ENCODE results near the gene LINGO3. TPM values are rescaled to one million over a fixed set of nuclear protein-coding genes. Genes with fewer than 3 reads are reported as not detected.

Gene LINGO3
- total and polyA plus RNA-seq, 2 donors (not counting 1 experiment from before 2014, with no cell fraction given), result 1.1 to 3.9 TPM

DNA sequence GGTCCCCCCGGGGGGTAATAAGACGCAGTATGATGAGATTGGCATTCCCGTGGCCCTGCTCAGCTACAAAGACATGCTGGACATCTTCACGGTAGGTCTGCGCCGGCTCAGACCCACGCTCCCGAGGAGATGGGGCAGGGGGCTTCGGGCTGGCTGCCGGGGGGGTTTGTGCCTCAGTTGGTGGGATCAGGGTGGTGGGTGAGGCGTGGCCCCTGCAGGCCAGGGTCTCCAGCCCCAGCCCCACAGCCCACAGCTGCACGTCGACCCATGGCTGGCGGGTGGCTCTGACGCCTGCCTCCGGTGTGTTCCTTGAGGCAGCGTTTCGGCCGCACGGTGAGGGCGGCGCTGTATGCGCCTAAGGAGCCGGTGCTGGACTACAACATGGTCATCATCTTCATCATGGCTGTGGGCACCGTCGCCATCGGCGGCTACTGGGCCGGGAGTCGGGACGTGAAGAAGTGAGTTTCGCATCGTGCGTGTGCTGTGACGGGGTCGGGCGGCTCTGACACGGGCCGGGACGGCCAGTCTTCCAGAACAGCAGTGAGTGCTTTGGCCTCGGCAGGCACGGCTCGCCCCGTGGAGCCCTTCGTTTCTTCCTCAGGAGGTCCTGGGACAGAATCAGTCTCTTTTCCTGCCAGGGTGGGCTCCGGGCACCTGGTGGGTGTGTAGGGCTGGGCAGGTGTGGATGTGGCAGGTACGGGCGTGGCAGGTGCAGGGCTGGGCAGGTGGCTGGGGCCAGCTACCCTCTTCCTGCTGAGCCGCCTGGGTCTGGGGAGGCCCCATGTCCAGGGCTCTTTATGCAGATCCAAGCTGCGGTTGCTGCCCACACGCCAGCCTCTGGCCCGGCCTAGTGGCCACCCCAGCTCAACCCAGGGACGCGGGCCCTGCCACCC is 31.0 kb upstream of the LINGO3 start:
- H3K27ac Mint-ChIP-seq, result no peak overlapping the region
- CTCF ChIA-PET, result no interaction called here

More for the DNA sequence above, 31.0 kb upstream of the LINGO3 start:
- DNase-seq (no peak), ATAC-seq (ENCODE audit: low read depth) (no peak)
- intact Hi-C loops (cut with micrococcal nuclease), result no loop called here
- Histone ChIP-seq H4K20me1 (ENCODE audit: control insufficient read depth, insufficient read depth, low read length, poor library complexity, severe bottlenecking) (peaks cover 61% of the 10 kb centered on the region), H3K36me3 (replicated peaks in 1 of 2; ENCODE audit: control extremely low read depth in 1 of 2, control insufficient read depth in 1 of 2, extremely low read depth in 1 of 2, insufficient read depth in 2 of 2, low read length in 1 of 2) (peaks cover 0 to 66% of the 10 kb centered on the region in 2 experiments), H3K9me3 (ENCODE audit: control extremely low read depth in 1 of 3, control insufficient read depth in 2 of 3, insufficient read depth in 1 of 3, low read length in 2 of 3) (peaks cover 0 to 11% (median 0%) of the 10 kb centered on the region in 3 donors), H3K27me3 (replicated peaks in 1 of 4; ENCODE audit: control extremely low read depth in 1 of 4, control insufficient read depth in 3 of 4, insufficient read depth in 4 of 4, low read length in 3 of 4) (no peaks in the 10 kb centered on the region), H3K4me3 (ENCODE audit: control extremely low read depth in 1 of 5, extremely low read depth in 1 of 5, insufficient read depth in 1 of 5, low read depth in 2 of 5, low read length in 4 of 5) (no peak overlapping the region), H2AFZ (ENCODE audit: insufficient read depth, low read depth, low read length, poor library complexity, severe bottlenecking) (no peak overlapping the region), H3K9ac (ENCODE audit: low read length) (no peak overlapping the region), H3K79me2 (ENCODE audit: control insufficient read depth, insufficient read depth, low read length) (peaks cover 42% of the 10 kb centered on the region), H3K27ac (ENCODE audit: low read length in 2 of 2) (no peak overlapping the region), H3K4me1 (ENCODE audit: control insufficient read depth in 2 of 2, insufficient read depth in 2 of 2, low read length in 2 of 2) (peaks cover 3 to 4% of the 10 kb centered on the region in 2 donors), H3K4me2 (replicated peaks; ENCODE audit: low read depth, low read length, poor library complexity, severe bottlenecking) (no peak overlapping the region)
- H3K9me3 Mint-ChIP-seq (ENCODE audit: insufficient read depth), result peaks cover 2% of the 10 kb centered on the region
- POLR2A ChIA-PET, result interaction anchor here (0.6 kb wide), 1 partner anchor 319 kb away, joined by 3 read pairs; no protein-coding TSS in a partner anchor
- TF ChIP-seq EZH2 (IDR thresholded peaks at IDR 0.05; ENCODE audit: borderline replicate concordance, insufficient read depth, low read depth, low read length, poor library complexity, severe bottlenecking), result no peak
- TF ChIP-seq CTCF (IDR thresholded peaks at IDR 0.05), result no peak
- peaks cover 19% of the 10 kb centered on the region for H3K4me1 Mint-ChIP-seq
- no peak overlapping the region for H3K4me3 Mint-ChIP-seq
- no peaks in the 10 kb centered on the region for H3K27me3 Mint-ChIP-seq
- WGBS (ENCODE audit: insufficient coverage), result 97% methylated on average over 52 of the region's 54 CpGs
